Occipital lobe (tissue), 2 donors: Measurements from ENCODE around the gene EDARADD. TPM values are rescaled to one million over a fixed set of nuclear protein-coding genes. Genes with fewer than 3 reads are reported as not detected.

ENCODE experiments used
- DNase-seq: peaks from one replicate; lab custom pipeline; 2025; lab: John Stamatoyannopoulos, UW
- total RNA-seq: library from RNA; depleted of rRNA; stranded (reverse); fragments of >200 nt; gene quantifications from one replicate; pipeline ENCODE4 v1.2.3, GENCODE V29; 2014

EDARADD gene
- total RNA-seq, 1 donor from 2014 or later = 6.1 TPM

GRCh38 chr1:236514703-236515442 is 120.8 kb downstream of the EDARADD start:
- no peak for DNase-seq

- no peak for DNase-seq
Measured at GRCh38 chr1:236515443-236515958, 121.4 kb downstream of the EDARADD start.

DNA sequence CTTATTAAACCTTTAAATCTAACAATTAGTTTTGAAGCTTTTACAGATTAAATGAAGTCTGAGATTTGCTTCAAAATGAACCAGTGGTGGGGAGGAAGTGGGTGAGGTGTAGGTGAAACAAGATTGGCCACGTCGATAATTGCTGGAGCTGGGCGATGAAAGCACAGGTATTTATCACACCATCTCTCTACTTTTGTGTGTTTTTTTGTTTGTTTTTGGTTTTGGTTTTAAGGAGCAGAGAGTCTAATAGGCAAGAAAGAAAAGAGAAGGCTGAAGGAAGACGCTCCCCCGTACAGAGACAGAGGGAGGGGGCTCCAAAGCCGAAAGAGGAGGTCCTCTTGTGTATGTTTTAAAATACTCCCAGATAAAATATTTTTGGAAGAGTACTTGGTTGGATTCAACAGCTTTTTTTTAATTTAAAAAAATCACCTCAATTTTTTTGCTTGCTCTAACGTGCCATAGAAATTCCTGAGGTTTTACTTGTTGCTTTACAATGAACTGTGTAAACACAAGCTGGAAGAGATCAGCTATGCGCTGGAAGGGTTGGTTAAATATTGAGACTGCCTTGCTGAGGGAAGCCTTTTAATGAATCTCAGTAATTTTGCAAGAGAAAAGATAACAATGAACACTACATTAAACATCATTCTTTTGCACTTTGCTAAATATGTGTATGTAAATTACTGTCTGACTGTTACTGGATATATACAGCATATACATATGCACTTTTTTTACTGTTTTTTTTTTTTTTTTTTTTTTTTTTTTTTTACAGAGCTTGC is 123.0 kb downstream of the EDARADD start:
- no peak for DNase-seq

GRCh38 chr1:236518322-236518721 is 124.2 kb downstream of the EDARADD start:
- DNase-seq = no peak

DNA sequence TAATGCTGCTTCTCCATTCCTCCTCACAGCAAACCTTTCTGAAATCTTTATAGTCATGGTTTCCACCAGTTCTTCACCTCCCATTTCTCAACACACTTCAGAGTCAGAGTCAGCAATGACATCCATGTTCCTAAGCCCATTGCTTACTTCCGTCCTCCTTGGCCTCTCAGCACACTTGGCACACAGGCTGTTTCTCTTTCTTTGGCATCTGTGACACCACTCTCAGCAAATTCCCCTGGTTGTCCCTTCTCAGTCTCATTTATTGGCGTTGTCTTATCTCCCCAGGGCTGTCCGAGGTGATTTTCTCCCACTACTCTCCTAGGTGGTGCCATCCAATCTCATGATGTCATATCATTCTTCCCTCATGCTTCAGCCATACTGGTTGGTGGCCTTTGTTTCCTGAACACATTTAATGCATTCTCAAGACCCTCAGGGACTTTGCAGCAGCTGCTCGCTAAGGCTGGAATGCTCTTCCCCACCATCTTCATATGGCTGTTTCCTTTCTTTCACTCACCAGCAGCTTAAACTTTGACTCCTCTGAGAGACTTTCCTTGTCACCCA is 126.4 kb downstream of the EDARADD start:
- no peak for DNase-seq

- DNase-seq = peak; percentile 32
Measured at GRCh38 chr1:236522937-236523703, 129.0 kb downstream of the EDARADD start.

DNA sequence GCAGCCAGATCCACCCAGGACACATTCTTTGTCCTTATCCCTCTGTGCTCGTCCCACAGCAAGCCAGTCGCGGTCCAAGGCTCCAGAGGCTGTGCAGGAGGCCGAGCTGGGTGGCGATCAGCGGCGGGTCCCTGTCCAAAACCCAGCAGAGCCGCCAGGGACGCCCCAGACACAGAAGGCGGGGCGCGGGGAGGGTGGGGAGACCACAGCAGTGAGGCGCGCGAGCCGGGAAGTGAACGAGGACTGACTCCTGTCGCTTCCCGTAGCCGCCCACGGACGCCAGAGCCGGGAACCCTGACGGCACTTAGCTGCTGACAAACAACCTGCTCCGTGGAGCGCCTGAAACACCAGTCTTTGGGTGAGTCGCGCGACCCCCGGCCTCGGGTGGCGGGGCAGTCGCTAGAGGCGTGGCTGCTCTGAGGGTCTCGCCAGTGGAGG is 129.6 kb downstream of the EDARADD start, which contains the start of gene LGALS8:
Gene LGALS8 (plus strand): TSS at position 279 of the 438 bp plus-strand sequence. CDS start 2,089 bp downstream, outside the sequence.
- peak; percentile 84 for DNase-seq

- peak; percentile 29 for DNase-seq
Measured at GRCh38 chr1:236524142-236524894, 130.2 kb downstream of the EDARADD start.

- no peak for DNase-seq
Measured at GRCh38 chr1:236524895-236525184, 130.8 kb downstream of the EDARADD start.

DNA sequence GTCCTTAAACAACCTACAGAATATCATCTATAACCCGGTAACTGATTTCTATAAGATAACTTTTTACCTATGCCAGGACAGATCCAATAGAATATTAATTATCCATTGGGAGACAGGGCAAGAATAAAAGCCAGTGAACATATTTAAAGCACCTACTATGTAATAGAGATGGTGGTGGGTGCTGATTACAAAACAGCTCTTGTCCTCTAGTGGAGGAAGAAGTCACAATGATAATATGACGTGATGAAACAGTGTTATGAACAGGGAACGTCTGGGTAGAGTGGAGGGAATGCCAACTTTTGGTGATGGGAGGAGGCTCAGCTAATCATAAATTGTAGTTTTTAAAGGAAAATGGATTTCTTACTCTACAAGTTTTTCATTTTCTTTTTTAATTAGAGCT is 132.0 kb downstream of the EDARADD start:
- DNase-seq = no peak

GRCh38 chr1:236530286-236530685 is 136.2 kb downstream of the EDARADD start:
- no peak for DNase-seq

- DNase-seq = no peak
Measured at GRCh38 chr1:236530959-236531358, 136.9 kb downstream of the EDARADD start.

DNA sequence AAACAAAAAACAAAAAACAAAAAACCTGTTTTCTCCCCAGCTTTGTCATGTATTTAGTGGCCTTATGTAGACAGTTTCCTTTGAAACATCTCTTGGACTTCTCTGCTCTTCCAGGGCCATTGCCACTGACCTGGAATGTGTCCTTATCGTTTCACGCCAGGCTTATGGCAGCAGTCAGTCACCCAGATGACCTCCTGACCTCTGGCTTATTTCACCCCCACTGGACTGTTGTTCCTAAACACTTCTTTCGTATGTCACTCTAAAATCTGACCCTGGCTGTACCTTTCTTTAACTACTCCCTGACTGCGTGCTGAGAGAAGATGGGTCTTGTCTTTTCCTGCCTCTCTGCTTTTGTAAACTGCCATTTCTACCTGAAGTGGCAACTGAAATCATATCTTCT is 138.8 kb downstream of the EDARADD start:
- no peak for DNase-seq

- DNase-seq = no peak
Measured at GRCh38 chr1:236534151-236534651, 140.1 kb downstream of the EDARADD start.

Other genes starting within 250 kb of the EDARADD start
- gene ERO1B, start 112.3 kb upstream of the EDARADD start, total RNA-seq = 27.3 TPM
- gene LGALS8, start 129.7 kb downstream of the EDARADD start, total RNA-seq = 203 TPM
- gene HEATR1, start 210.2 kb downstream of the EDARADD start, total RNA-seq = 77.2 TPM